ENCODE data around the gene PGK1.

The PGK1 gene

DNA sequence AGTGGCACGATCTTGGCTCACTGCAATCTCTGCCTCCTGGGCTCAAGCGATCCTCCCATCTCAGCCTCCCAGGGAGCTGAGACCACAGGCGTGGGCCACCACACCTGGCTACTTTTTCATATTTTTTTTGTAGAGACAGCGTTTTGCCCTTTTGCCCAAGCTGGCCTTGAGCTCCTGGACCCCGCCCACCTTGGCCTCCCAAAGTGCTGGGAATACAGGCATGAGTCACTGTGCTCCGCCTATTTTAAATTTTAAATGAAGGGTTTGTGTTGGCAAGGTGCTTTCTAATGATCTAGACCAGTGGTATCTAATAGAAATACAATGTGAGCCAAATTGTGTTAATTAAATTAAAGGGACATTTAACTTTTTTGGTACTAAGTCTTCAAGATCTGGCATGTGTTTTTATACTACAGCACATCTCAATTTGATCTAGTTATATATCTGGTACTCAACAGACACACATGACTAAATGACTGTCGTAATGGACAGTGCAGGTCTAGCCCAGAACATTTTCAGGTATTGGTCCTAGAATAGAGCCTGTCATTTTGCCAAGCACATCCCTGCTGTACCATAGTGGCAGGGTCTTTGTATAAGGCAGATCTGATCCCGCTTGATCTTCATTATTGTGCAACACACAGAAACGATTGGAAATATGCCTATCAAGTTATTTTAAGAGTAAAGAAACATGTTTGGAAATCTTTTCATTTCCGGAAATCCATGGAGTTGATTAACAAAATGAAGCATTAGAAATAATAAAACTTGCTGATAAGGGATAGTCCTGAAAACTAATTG is 7.3 kb downstream of the PGK1 start:
- no peak for DNase-seq (ENCODE audit: low read depth in 1 of 2, low spot score in 1 of 2)
- Histone ChIP-seq H3K27me3 (ENCODE audit: insufficient read depth, poor library complexity, severe bottlenecking) (no peaks in the 10 kb centered on the region), H3K27ac (replicated peaks) (no peak overlapping the region), H3K4me3 (replicated peaks; ENCODE audit: insufficient read depth, low read length) (no peak overlapping the region)
- TF ChIP-seq GABPA (IDR thresholded peaks at IDR 0.05; ENCODE audit: low read depth) (no peak), SPI1 (IDR thresholded peaks at IDR 0.05; ENCODE audit: borderline replicate concordance, low read depth) (no peak), POLR2AphosphoS5 (IDR thresholded peaks at IDR 0.05; ENCODE audit: low read depth) (no peak)
- TF ChIP-seq, protein P1, sequence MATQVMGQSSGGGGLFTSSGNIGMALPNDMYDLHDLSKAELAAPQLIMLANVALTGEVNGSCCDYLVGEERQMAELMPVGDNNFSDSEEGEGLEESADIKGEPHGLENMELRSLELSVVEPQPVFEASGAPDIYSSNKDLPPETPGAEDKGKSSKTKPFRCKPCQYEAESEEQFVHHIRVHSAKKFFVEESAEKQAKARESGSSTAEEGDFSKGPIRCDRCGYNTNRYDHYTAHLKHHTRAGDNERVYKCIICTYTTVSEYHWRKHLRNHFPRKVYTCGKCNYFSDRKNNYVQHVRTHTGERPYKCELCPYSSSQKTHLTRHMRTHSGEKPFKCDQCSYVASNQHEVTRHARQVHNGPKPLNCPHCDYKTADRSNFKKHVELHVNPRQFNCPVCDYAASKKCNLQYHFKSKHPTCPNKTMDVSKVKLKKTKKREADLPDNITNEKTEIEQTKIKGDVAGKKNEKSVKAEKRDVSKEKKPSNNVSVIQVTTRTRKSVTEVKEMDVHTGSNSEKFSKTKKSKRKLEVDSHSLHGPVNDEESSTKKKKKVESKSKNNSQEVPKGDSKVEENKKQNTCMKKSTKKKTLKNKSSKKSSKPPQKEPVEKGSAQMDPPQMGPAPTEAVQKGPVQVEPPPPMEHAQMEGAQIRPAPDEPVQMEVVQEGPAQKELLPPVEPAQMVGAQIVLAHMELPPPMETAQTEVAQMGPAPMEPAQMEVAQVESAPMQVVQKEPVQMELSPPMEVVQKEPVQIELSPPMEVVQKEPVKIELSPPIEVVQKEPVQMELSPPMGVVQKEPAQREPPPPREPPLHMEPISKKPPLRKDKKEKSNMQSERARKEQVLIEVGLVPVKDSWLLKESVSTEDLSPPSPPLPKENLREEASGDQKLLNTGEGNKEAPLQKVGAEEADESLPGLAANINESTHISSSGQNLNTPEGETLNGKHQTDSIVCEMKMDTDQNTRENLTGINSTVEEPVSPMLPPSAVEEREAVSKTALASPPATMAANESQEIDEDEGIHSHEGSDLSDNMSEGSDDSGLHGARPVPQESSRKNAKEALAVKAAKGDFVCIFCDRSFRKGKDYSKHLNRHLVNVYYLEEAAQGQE (IDR thresholded peaks at IDR 0.05; ENCODE audit: insufficient replicate concordance, low read depth) = no peak

DNA sequence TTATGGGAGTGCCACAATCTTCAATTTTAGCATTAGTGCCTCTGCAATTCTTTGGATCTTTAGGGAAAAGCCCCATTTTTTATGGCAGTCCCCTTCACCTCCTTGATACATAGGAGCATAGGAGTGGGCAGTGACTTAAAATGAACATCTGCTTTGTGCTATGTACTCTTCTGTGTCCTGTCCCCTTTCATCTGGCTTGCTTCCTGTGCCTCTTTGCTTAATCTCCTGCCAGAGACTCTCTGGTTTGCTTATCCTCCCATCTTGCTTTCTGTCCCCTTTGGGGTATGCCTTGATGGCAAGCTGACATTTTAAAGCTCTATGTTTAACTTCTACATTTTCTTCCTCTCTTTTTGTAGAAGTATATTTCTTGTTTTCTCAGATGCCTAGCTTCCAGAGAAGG is 12.3 kb downstream of the PGK1 start:
- H3K27me3 ChIP-seq (ENCODE audit: insufficient read depth, poor library complexity, severe bottlenecking) = no peaks in the 10 kb centered on the region
- H3K27ac ChIP-seq (replicated peaks) = no peak overlapping the region
- H3K4me3 ChIP-seq (replicated peaks; ENCODE audit: insufficient read depth, low read length) = no peak overlapping the region
- TF ChIP-seq, protein P2, sequence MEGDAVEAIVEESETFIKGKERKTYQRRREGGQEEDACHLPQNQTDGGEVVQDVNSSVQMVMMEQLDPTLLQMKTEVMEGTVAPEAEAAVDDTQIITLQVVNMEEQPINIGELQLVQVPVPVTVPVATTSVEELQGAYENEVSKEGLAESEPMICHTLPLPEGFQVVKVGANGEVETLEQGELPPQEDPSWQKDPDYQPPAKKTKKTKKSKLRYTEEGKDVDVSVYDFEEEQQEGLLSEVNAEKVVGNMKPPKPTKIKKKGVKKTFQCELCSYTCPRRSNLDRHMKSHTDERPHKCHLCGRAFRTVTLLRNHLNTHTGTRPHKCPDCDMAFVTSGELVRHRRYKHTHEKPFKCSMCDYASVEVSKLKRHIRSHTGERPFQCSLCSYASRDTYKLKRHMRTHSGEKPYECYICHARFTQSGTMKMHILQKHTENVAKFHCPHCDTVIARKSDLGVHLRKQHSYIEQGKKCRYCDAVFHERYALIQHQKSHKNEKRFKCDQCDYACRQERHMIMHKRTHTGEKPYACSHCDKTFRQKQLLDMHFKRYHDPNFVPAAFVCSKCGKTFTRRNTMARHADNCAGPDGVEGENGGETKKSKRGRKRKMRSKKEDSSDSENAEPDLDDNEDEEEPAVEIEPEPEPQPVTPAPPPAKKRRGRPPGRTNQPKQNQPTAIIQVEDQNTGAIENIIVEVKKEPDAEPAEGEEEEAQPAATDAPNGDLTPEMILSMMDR (IDR thresholded peaks at IDR 0.05; ENCODE audit: insufficient read depth, low read length) = no peak
- TF ChIP-seq, protein P1 (IDR thresholded peaks at IDR 0.05; ENCODE audit: insufficient replicate concordance, low read depth) = no peak
- TF ChIP-seq GABPA (IDR thresholded peaks at IDR 0.05; ENCODE audit: low read depth) = no peak
- no peak for TF ChIP-seq SPI1 (IDR thresholded peaks at IDR 0.05; ENCODE audit: borderline replicate concordance, low read depth)
- no peak for TF ChIP-seq POLR2AphosphoS5 (IDR thresholded peaks at IDR 0.05; ENCODE audit: low read depth)
- DNase-seq (ENCODE audit: low read depth in 1 of 2, low spot score in 1 of 2) = no peak

DNA sequence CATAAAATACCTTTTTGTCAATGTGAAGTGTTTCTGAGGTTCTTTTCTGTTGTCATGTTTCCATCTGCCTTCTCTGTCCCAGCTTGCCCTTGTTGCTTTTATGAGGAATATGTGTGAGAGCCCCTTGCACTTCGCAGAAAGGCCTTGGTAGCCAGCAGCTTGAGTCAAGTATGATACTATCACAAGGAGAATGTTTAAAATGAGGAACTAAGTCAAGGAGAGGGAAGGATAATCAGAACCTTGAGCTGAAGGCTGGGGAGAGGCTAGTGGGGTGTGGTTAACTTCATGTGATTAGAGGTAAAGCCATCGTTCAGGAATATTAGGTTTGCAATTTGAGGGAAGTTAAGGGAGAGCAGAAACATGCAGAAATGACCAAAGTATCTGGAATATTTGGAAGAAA is 12.7 kb downstream of the PGK1 start:
- no peaks in the 10 kb centered on the region for H3K27me3 ChIP-seq (ENCODE audit: insufficient read depth, poor library complexity, severe bottlenecking)
- H3K4me3 ChIP-seq (replicated peaks; ENCODE audit: insufficient read depth, low read length) = no peak overlapping the region
- peak in 1 of 2 experiments; percentile 26 for DNase-seq (ENCODE audit: low read depth in 1 of 2, low spot score in 1 of 2)
- TF ChIP-seq, protein P1 (IDR thresholded peaks at IDR 0.05; ENCODE audit: insufficient replicate concordance, low read depth) = no peak
- TF ChIP-seq SPI1 (IDR thresholded peaks at IDR 0.05; ENCODE audit: borderline replicate concordance, low read depth) = no peak
- TF ChIP-seq, protein P2 (IDR thresholded peaks at IDR 0.05; ENCODE audit: insufficient read depth, low read length) = no peak
- TF ChIP-seq POLR2AphosphoS5 (IDR thresholded peaks at IDR 0.05; ENCODE audit: low read depth) = no peak
- H3K27ac ChIP-seq (replicated peaks) = no peak overlapping the region
